SK-N-SH (cell line): ENCODE data around the gene ERI3. TPM values are rescaled to one million over a fixed set of nuclear protein-coding genes. Genes with fewer than 3 reads are reported as not detected.

ENCODE experiments used
- CTCF ChIA-PET: fragments of 300-600, 350-600 bp; formaldehyde crosslinking; extraction: SDS; loops from one replicate; lab custom pipeline; 2021; lab: Yijun Ruan, JAX
- POLR2A ChIA-PET: fragments of 350-600 bp; sonication (Branson Sonifier 250); formaldehyde crosslinking; extraction: SDS; loops from one replicate; lab custom pipeline; 2020; ENCODE audit warnings: antibody characterized with exemption, inconsistent platforms; lab: Yijun Ruan, JAX
- DNase-seq: peaks from one replicate; pipeline ENCODE4 v3.0.0; 2012
- H2AFZ ChIP-seq: fragments of 200-600 bp; sonication (generic); 2 replicates; pipeline ENCODE4 v1.8.1; 2016; ENCODE audit warnings: antibody characterized with exemption, mild to moderate bottlenecking, low read depth
- H3F3A ChIP-seq: fragments of 200-600 bp; sonication (generic); replicated peaks from 2 replicates; pipeline ENCODE3; 2016; ENCODE audit warnings: antibody characterized with exemption, mild to moderate bottlenecking; ENCODE audit not compliant: insufficient read depth
- H3K27ac ChIP-seq, 2 experiments: fragments of 200-500 bp in 1 of 2; fragments of 200-600 bp in 1 of 2; sonication (Bioruptor generic) in 1 of 2; sonication (generic), shearing (Covaris generic) in 1 of 2; 2 replicates each; pipeline versions ENCODE4 v1.5.1 to v1.6.1; 2014 to 2016; ENCODE audit warnings: low read depth in 2 of 2, inconsistent platforms in 1 of 2, low read length in 1 of 2, mild to moderate bottlenecking in 1 of 2, mixed read lengths in 1 of 2
- H3K27me3 ChIP-seq: fragments of 200-600 bp; sonication (generic), shearing (Covaris generic); 2 replicates; pipeline ENCODE4 v1.6.1; 2016; ENCODE audit warnings: mixed run types; ENCODE audit not compliant: insufficient read depth
- H3K36me3 ChIP-seq, 2 experiments: fragments of 200-500 bp in 1 of 2; fragments of 200-600 bp in 1 of 2; sonication (Bioruptor generic) in 1 of 2; sonication (generic) in 1 of 2; replicated peaks in 1 of 2; 2 replicates each; pipeline versions ENCODE3 to v1.5.1; 2014 to 2016; ENCODE audit warnings: low read length in 1 of 2, mild to moderate bottlenecking in 1 of 2; ENCODE audit not compliant: insufficient read depth in 2 of 2, control insufficient read depth in 1 of 2
- H3K4me1 ChIP-seq, 2 experiments: fragments of 200-500 bp in 1 of 2; fragments of 200-600 bp in 1 of 2; sonication (Bioruptor generic) in 1 of 2; sonication (generic), shearing (Covaris generic) in 1 of 2; 2 replicates each; pipeline versions ENCODE4 v1.5.1 to v1.6.1; 2014 to 2016; ENCODE audit warnings: low read depth in 1 of 2, low read length in 1 of 2, mixed run types in 1 of 2; ENCODE audit not compliant: insufficient read depth in 2 of 2, control insufficient read depth in 1 of 2
- H3K4me2 ChIP-seq: fragments of 200-600 bp; sonication (generic), shearing (Covaris generic); 2 replicates; pipeline ENCODE4 v1.6.1; 2017; ENCODE audit warnings: mixed run types
- H3K4me3 ChIP-seq, 2 experiments: fragments of 200-500 bp in 1 of 2; fragments of 200-600 bp in 1 of 2; sonication (Bioruptor generic) in 1 of 2; sonication (generic), shearing (Covaris generic) in 1 of 2; 2 replicates each; pipeline versions ENCODE4 v1.5.1 to v1.8.1; 2014 to 2016; ENCODE audit warnings: low read depth in 2 of 2, inconsistent platforms in 1 of 2, low read length in 1 of 2, mild to moderate bottlenecking in 1 of 2, mixed read lengths in 1 of 2, moderate library complexity in 1 of 2
- H3K79me2 ChIP-seq: fragments of 200-600 bp; sonication (generic); 2 replicates; pipeline ENCODE4 v1.8.1; 2017; ENCODE audit warnings: mild to moderate bottlenecking; ENCODE audit not compliant: insufficient read depth
- H3K9ac ChIP-seq: fragments of 200-600 bp; sonication (generic); 2 replicates; pipeline ENCODE4 v1.6.1; 2017; ENCODE audit warnings: mixed run types
- H3K9me2 ChIP-seq: fragments of 200-600 bp; sonication (generic); 2 replicates; pipeline ENCODE4 v1.6.1; 2017; ENCODE audit warnings: mixed run types
- H3K9me3 ChIP-seq: fragments of 200-600 bp; sonication (generic); 2 replicates; pipeline ENCODE4 v1.6.1; 2017; ENCODE audit warnings: mixed run types, mild to moderate bottlenecking, moderate library complexity
- H4K20me1 ChIP-seq: fragments of 200-600 bp; sonication (generic); 2 replicates; pipeline ENCODE4 v1.6.1; 2017; ENCODE audit warnings: mild to moderate bottlenecking, mixed run types; ENCODE audit not compliant: insufficient read depth
- CHD2 ChIP-seq: fragments of 150-350 bp; IDR thresholded peaks from 2 replicates; pipeline ENCODE4 v1.6.1; 2018; ENCODE audit warnings: low read length; ENCODE audit not compliant: partially characterized antibody
- ELF1 ChIP-seq: IDR thresholded peaks from 2 replicates; pipeline ENCODE4 v1.4.0; 2012
- FOSL2 ChIP-seq: IDR thresholded peaks from 2 replicates; pipeline ENCODE4 v1.4.0; 2012; ENCODE audit warnings: low read depth, mild to moderate bottlenecking, moderate library complexity, borderline replicate concordance
- FOXM1 ChIP-seq: IDR thresholded peaks from 2 replicates; pipeline ENCODE4 v1.4.0; 2012; ENCODE audit warnings: low read depth, mild to moderate bottlenecking
- GABPA ChIP-seq: IDR thresholded peaks from 2 replicates; pipeline ENCODE4 v1.4.0; 2012; ENCODE audit warnings: low read depth, mild to moderate bottlenecking
- GATA2 ChIP-seq: sonication (generic); formaldehyde crosslinking; IDR thresholded peaks from 2 replicates; pipeline ENCODE4 v1.5.0; 2020; ENCODE audit warnings: mild to moderate bottlenecking, missing genetic modification reagents
- MEF2A ChIP-seq: IDR thresholded peaks from 2 replicates; pipeline ENCODE4 v1.4.0; 2012; ENCODE audit warnings: low read depth, borderline replicate concordance
- POLR2AphosphoS5 ChIP-seq: IDR thresholded peaks from 2 replicates; pipeline ENCODE4 v1.6.1; 2012; ENCODE audit warnings: low read depth, low read length
- RCOR1 ChIP-seq: fragments of 150-350 bp; IDR thresholded peaks from 2 replicates; pipeline ENCODE4 v1.6.1; 2017; ENCODE audit warnings: antibody characterized with exemption, low read length
- RXRA ChIP-seq: IDR thresholded peaks from 2 replicates; pipeline ENCODE4 v1.4.0; 2012; ENCODE audit warnings: low read depth, mild to moderate bottlenecking, borderline replicate concordance
- SMC3 ChIP-seq: IDR thresholded peaks from 2 replicates; pipeline ENCODE4 v1.6.1; 2012; ENCODE audit warnings: low read depth, low read length, improper control_type of control experiment
- TAF1 ChIP-seq: IDR thresholded peaks from 2 replicates; pipeline ENCODE4 v1.6.1; 2012; ENCODE audit warnings: low read depth, mild to moderate bottlenecking, low read length, moderate library complexity, borderline replicate concordance
- TEAD4 ChIP-seq: IDR thresholded peaks from 2 replicates; pipeline ENCODE4 v1.4.0; 2012; ENCODE audit warnings: mild to moderate bottlenecking, borderline replicate concordance; ENCODE audit not compliant: insufficient read depth
- YY1 ChIP-seq: IDR thresholded peaks from 2 replicates; pipeline ENCODE4 v1.4.0; 2012; ENCODE audit warnings: low read depth, mild to moderate bottlenecking
- polyA plus RNA-seq, 3 experiments: library from polyadenylated mRNA; depleted of rRNA; stranded (reverse); fragments of >200 nt; gene quantifications; 2 replicates each; pipeline ENCODE4 v1.2.3, GENCODE V29; 2012
- TF ChIP-seq, protein P1 (sequence below): fragments of 150-350 bp; IDR thresholded peaks from 2 replicates; pipeline ENCODE4 v1.6.1; 2017; ENCODE audit warnings: antibody characterized with exemption, low read length, low read depth, borderline replicate concordance
- TF ChIP-seq, protein P2 (sequence below): fragments of 150-350 bp; IDR thresholded peaks from 2 replicates; pipeline ENCODE4 v1.6.1; 2016; ENCODE audit warnings: mild to moderate bottlenecking, low read depth, low read length
- TF ChIP-seq, protein P3 (sequence below): IDR thresholded peaks from 2 replicates; pipeline ENCODE4 v1.4.0; 2012; ENCODE audit warnings: low read depth
- TF ChIP-seq, protein P4 (sequence below): fragments of 200-600 bp; sonication (generic); IDR thresholded peaks from 2 replicates; pipeline ENCODE4 v1.6.1; 2017; ENCODE audit warnings: antibody characterized with exemption, mild to moderate bottlenecking, moderate library complexity
- TF ChIP-seq, protein P5 (sequence below): IDR thresholded peaks from 2 replicates; pipeline ENCODE4; 2012

Gene ERI3
- polyA plus RNA-seq, 1 of the 3 experiments (the other 2 are of a cell fraction): 60.7 TPM

DNA sequence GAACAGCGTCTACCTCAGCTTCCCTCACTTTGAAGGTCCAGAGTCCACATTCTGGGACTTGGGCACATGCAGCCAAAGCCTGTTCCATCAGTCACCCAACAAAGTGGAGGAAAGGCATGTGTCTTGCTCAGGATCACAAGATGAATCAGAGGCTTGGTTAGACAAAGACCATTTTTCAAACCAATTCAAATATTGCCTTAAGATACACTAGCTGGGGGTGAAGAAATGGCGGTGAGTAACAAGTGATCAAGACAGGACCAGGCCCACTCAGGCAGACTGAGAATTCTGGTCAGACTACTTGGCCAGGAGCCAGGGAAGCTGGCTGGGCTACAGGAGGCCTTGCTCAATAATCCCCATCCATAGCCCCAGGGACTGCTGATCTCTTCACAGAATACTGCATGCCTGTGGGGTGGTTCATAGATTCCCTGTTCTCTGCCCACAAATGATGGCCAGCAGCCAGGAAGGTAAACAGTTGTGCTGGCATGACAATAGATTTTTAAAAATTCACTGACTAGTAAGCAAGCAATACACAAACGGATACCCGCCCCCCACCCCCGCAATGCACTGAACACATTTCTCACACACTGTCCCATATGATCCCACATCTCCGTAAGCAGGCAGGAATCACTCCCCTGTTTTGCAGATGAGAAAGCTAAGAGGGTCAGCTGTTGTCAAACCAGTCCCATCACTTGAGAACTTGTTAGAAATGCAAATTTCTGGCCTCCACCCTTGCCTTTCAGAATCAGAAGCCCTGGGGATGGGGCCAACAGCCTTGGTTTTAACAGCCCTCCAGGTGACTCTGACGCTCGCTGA, 27.2 kb downstream of the ERI3 start (continued):
- peak; percentile 76; the same call in 1 of the 2 replicates for TF ChIP-seq YY1
- no peak for TF ChIP-seq CHD2
- TF ChIP-seq, protein P1, sequence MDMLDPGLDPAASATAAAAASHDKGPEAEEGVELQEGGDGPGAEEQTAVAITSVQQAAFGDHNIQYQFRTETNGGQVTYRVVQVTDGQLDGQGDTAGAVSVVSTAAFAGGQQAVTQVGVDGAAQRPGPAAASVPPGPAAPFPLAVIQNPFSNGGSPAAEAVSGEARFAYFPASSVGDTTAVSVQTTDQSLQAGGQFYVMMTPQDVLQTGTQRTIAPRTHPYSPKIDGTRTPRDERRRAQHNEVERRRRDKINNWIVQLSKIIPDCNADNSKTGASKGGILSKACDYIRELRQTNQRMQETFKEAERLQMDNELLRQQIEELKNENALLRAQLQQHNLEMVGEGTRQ: no peak
- TF ChIP-seq ELF1: no peak
- no peak for TF ChIP-seq SMC3
- TF ChIP-seq RCOR1: peak; percentile 67; the same call in 1 of the 2 replicates
- TF ChIP-seq, protein P2, sequence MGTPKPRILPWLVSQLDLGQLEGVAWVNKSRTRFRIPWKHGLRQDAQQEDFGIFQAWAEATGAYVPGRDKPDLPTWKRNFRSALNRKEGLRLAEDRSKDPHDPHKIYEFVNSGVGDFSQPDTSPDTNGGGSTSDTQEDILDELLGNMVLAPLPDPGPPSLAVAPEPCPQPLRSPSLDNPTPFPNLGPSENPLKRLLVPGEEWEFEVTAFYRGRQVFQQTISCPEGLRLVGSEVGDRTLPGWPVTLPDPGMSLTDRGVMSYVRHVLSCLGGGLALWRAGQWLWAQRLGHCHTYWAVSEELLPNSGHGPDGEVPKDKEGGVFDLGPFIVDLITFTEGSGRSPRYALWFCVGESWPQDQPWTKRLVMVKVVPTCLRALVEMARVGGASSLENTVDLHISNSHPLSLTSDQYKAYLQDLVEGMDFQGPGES: no peak
- peak; percentile 43; the same call in 1 of the 2 replicates for TF ChIP-seq MEF2A
- peak; percentile 88 for TF ChIP-seq TEAD4
- peak; percentile 85 for TF ChIP-seq FOXM1
- TF ChIP-seq POLR2AphosphoS5: peak; percentile 59; the same call in 1 of the 2 replicates
- TF ChIP-seq, all 33 proteins: peak for 18

DNA sequence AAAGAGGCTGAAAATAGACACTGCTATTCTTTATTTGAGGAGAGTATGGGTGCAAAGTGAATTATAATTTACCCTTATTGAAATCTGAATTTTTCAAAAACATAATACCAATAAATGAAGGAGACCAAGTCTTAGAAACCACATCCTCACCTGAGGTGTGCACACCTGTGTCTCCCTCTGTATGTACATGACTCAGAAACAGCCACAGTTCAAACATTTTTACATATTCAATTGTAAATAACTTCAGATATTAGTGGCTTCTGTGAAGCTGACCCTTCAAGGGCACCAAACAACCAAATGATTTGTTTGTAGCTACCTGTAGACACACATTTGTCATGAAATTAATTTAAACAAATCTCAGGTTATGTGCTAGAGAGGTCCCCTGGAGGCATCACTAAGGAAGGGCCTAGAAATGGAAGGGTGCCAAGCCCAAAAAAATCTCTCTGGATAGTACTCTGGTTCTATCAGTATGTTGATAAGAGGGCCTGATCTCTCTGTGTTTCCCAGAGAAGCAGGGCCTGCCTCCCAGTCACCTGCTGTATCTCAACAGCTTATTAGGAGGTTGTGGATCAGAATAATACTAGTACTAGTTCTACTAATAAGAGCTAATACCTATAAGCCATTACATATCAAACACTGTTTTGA, 28.1 kb downstream of the ERI3 start:
- DNase-seq: peak; percentile 20
- Histone ChIP-seq H3K4me3 (no peak overlapping the region), H3K4me2 (peak overlapping the region; percentile 56), H3K36me3 (peaks cover 0 to 4% of the 10 kb centered on the region in 2 experiments), H3K27ac (peak overlapping the region; percentile 67 to 96), H3K27me3 (no peaks in the 10 kb centered on the region), H2AFZ (no peak overlapping the region), H3K9me2 (no peaks in the 10 kb centered on the region)
- ChIA-PET CTCF (interaction anchor here (0.9 to 3.9 kb wide), 5 partner anchors 9 to 109 kb away, joined by 3 to 18 read pairs (median 4); no protein-coding TSS in a partner anchor), POLR2A (no interaction called here)
- TF ChIP-seq FOSL2 (no peak), FOXM1 (no peak), POLR2AphosphoS5 (no peak), RXRA (no peak), GATA2 (CRISPR knock-in tag) (no peak), MEF2A (no peak), SMC3 (no peak), GABPA (no peak), TAF1 (no peak), TEAD4 (no peak)
- TF ChIP-seq, protein P3, sequence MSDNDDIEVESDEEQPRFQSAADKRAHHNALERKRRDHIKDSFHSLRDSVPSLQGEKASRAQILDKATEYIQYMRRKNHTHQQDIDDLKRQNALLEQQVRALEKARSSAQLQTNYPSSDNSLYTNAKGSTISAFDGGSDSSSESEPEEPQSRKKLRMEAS: no peak
- TF ChIP-seq, protein P4, sequence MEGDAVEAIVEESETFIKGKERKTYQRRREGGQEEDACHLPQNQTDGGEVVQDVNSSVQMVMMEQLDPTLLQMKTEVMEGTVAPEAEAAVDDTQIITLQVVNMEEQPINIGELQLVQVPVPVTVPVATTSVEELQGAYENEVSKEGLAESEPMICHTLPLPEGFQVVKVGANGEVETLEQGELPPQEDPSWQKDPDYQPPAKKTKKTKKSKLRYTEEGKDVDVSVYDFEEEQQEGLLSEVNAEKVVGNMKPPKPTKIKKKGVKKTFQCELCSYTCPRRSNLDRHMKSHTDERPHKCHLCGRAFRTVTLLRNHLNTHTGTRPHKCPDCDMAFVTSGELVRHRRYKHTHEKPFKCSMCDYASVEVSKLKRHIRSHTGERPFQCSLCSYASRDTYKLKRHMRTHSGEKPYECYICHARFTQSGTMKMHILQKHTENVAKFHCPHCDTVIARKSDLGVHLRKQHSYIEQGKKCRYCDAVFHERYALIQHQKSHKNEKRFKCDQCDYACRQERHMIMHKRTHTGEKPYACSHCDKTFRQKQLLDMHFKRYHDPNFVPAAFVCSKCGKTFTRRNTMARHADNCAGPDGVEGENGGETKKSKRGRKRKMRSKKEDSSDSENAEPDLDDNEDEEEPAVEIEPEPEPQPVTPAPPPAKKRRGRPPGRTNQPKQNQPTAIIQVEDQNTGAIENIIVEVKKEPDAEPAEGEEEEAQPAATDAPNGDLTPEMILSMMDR: no peak
- TF ChIP-seq, protein P5, sequence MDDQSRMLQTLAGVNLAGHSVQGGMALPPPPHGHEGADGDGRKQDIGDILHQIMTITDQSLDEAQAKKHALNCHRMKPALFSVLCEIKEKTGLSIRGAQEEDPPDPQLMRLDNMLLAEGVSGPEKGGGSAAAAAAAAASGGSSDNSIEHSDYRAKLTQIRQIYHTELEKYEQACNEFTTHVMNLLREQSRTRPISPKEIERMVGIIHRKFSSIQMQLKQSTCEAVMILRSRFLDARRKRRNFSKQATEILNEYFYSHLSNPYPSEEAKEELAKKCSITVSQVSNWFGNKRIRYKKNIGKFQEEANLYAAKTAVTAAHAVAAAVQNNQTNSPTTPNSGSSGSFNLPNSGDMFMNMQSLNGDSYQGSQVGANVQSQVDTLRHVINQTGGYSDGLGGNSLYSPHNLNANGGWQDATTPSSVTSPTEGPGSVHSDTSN: no peak
- TF ChIP-seq, protein P1: no peak
- TF ChIP-seq, protein P2: no peak
- TF ChIP-seq, all 33 proteins: peak for 0
- H3K9me3 ChIP-seq: no peaks in the 10 kb centered on the region
- H3F3A ChIP-seq: peaks cover 27% of the 10 kb centered on the region
- peaks cover 6% of the 10 kb centered on the region; the same call in 1 of the 2 replicates for H3K79me2 ChIP-seq
- peak overlapping the region; percentile 34; the same call in 1 of the 2 replicates for H3K9ac ChIP-seq
- H3K4me1 ChIP-seq: peaks cover 31 to 33% of the 10 kb centered on the region in 2 experiments
- H4K20me1 ChIP-seq: no peaks in the 10 kb centered on the region
